Transverse colon (tissue), 4 donors: Measurements from ENCODE around the gene RFPL2.

Source experiments
- EP300 ChIP-seq: sonication (generic); formaldehyde crosslinking; IDR thresholded peaks from one replicate; pipeline ENCODE4 v1.6.1; 2017; ENCODE audit warnings: antibody characterized with exemption, low read depth
- POLR2A ChIP-seq: fragments of 450-650 bp; IDR thresholded peaks from one replicate; pipeline ENCODE4 v1.6.1; 2016; ENCODE audit warnings: antibody characterized with exemption, mild to moderate bottlenecking, moderate library complexity
- POLR2AphosphoS5 ChIP-seq, 3 donors: sonication (generic); formaldehyde crosslinking; IDR thresholded peaks; one replicate each; pipeline ENCODE4 v1.6.1; 2016; ENCODE audit warnings: antibody characterized with exemption in 3 of 3
- TF ChIP-seq, protein P1 (sequence below), 5 experiments: fragments of 200-600 bp in 3 of 5; fragments of 450-650 bp in 2 of 5; sonication (generic) in 3 of 5; IDR thresholded peaks; 1 replicate in 2 of 5; 2 replicates in 3 of 5; pipeline ENCODE4 v1.5.1; 2016 to 2017; ENCODE audit warnings: antibody characterized with exemption in 5 of 5, inconsistent platforms in 3 of 5, mild to moderate bottlenecking in 2 of 5, moderate library complexity in 1 of 5

DNA sequence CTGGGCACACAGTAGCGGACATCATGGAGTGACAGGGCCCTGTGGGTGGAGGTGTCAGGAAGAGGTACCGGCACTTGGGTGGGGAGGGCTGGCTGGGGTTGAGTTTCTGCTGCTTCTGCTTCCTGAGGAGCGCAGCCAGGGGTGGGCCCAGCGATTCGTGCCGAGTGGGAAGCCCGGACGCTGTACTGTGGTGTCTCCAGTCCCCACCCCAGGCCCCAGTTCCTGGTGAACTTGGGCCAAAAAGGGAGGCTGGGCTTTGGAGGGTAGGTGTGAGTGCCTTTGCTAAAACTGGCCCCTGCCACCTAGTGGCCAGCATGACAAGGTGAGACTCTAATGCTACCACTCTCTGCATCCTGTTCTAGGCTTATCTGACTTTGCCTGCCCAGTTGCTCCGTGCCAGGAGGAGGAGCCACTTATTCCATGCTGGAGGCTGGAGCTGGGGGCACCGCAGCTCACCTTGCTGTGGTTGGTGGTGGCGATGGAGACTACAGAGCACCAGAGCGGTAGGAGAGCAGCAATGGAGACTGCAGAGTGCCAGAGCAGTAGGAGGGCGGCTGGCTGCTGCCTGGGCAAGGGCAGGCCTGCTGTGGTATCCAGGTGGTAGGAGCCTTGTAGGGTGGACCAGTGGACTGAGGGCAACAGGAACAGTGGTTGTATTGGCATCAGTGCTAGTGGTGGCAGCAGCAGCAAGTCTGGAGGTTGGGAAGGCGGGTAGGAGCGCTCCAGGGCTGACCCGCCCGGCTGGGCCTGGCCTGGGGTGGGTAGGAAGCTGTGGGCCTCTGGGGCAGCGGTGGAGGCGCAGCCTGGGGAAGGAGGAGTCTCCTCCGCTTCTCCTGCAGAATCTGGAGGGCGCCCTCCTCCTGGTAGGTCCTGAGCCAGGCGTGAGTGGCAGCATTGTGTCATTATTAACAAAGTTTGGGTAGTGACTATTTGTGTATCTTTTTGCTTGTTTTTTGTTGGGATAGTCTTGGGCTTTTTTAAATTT lies 2.2 kb upstream of the RFPL2 start:
- TF ChIP-seq POLR2AphosphoS5 (IDR thresholded peaks at IDR 0.05) = no peak
- TF ChIP-seq, protein P1, sequence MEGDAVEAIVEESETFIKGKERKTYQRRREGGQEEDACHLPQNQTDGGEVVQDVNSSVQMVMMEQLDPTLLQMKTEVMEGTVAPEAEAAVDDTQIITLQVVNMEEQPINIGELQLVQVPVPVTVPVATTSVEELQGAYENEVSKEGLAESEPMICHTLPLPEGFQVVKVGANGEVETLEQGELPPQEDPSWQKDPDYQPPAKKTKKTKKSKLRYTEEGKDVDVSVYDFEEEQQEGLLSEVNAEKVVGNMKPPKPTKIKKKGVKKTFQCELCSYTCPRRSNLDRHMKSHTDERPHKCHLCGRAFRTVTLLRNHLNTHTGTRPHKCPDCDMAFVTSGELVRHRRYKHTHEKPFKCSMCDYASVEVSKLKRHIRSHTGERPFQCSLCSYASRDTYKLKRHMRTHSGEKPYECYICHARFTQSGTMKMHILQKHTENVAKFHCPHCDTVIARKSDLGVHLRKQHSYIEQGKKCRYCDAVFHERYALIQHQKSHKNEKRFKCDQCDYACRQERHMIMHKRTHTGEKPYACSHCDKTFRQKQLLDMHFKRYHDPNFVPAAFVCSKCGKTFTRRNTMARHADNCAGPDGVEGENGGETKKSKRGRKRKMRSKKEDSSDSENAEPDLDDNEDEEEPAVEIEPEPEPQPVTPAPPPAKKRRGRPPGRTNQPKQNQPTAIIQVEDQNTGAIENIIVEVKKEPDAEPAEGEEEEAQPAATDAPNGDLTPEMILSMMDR (IDR thresholded peaks at IDR 0.05) = peak; percentile 47 to 69 (median 58)
- no peak for TF ChIP-seq POLR2A
- no peak for TF ChIP-seq EP300
